Stimulated activated naive CD8-positive, alpha-beta T cell treated with anti-CD3 and anti-CD28 coated beads, Interleukin-15, Interleukin-2, amounts not matched to agents 100 ng/mL and 50 ng/mL, for 24 hours (primary cell): ENCODE measurements around the gene PEAK3.

Experiments used
- H3K27ac Mint-ChIP-seq: one replicate; pipeline ENCODE4 v1.8.0; 2021; ENCODE audit warnings: mild to moderate bottlenecking, mixed read lengths
- H3K27me3 Mint-ChIP-seq: one replicate; pipeline ENCODE4 v1.8.0; 2021; ENCODE audit warnings: mixed read lengths
- H3K36me3 Mint-ChIP-seq: one replicate; pipeline ENCODE4 v1.8.0; 2021; ENCODE audit warnings: low read depth, mixed read lengths
- H3K4me1 Mint-ChIP-seq: one replicate; pipeline ENCODE4 v1.8.0; 2021; ENCODE audit warnings: low read depth, mixed read lengths
- H3K4me3 Mint-ChIP-seq: one replicate; pipeline ENCODE4 v1.8.0; 2021; ENCODE audit warnings: mild to moderate bottlenecking, mixed read lengths
- H3K9me3 Mint-ChIP-seq: one replicate; pipeline ENCODE4 v1.8.0; 2021; ENCODE audit warnings: mixed read lengths

The PEAK3 gene

GRCh38 chr19:2271234-2272103 is 10.5 kb downstream of the PEAK3 start:
- H3K4me1 Mint-ChIP-seq: peaks cover 47% of the 10 kb centered on the region
- H3K36me3 Mint-ChIP-seq: peaks cover 33% of the 10 kb centered on the region
- H3K4me3 Mint-ChIP-seq: peak overlapping the region; percentile 93
- no peaks in the 10 kb centered on the region for H3K27me3 Mint-ChIP-seq
- H3K27ac Mint-ChIP-seq: peak overlapping the region; percentile 95
- H3K9me3 Mint-ChIP-seq: no peaks in the 10 kb centered on the region

- Mint-ChIP-seq H3K4me1 (peaks cover 53% of the 10 kb centered on the region), H3K27me3 (no peaks in the 10 kb centered on the region), H3K36me3 (peaks cover 33% of the 10 kb centered on the region), H3K4me3 (peak overlapping the region; percentile 93), H3K9me3 (no peaks in the 10 kb centered on the region), H3K27ac (peak overlapping the region; percentile 88)
Measured at GRCh38 chr19:2270423-2271233, 11.3 kb downstream of the PEAK3 start.

GRCh38 chr19:2270157-2270422 is 11.9 kb downstream of the PEAK3 start:
- Mint-ChIP-seq H3K9me3 (no peaks in the 10 kb centered on the region), H3K4me3 (peak overlapping the region; percentile 93), H3K4me1 (peaks cover 52% of the 10 kb centered on the region), H3K27me3 (no peaks in the 10 kb centered on the region), H3K36me3 (peaks cover 32% of the 10 kb centered on the region), H3K27ac (peak overlapping the region; percentile 88)

- H3K27me3 Mint-ChIP-seq: no peaks in the 10 kb centered on the region
- H3K9me3 Mint-ChIP-seq: no peaks in the 10 kb centered on the region
- peak overlapping the region; percentile 93 for H3K4me3 Mint-ChIP-seq
- H3K4me1 Mint-ChIP-seq: peaks cover 50% of the 10 kb centered on the region
- H3K36me3 Mint-ChIP-seq: peaks cover 29% of the 10 kb centered on the region
- H3K27ac Mint-ChIP-seq: peak overlapping the region; percentile 88
Measured at GRCh38 chr19:2269244-2270156, 12.5 kb downstream of the PEAK3 start.

- Mint-ChIP-seq H3K9me3 (no peaks in the 10 kb centered on the region), H3K36me3 (peaks cover 23% of the 10 kb centered on the region), H3K4me3 (peak overlapping the region; percentile 93), H3K27me3 (no peaks in the 10 kb centered on the region), H3K4me1 (peaks cover 43% of the 10 kb centered on the region), H3K27ac (peak overlapping the region; percentile 79)
Measured at GRCh38 chr19:2268861-2269243, 13.1 kb downstream of the PEAK3 start.

GRCh38 chr19:2268480-2268830 is 13.5 kb downstream of the PEAK3 start:
- no peaks in the 10 kb centered on the region for H3K27me3 Mint-ChIP-seq
- H3K4me3 Mint-ChIP-seq: peak overlapping the region; percentile 93
- H3K9me3 Mint-ChIP-seq: no peaks in the 10 kb centered on the region
- peaks cover 19% of the 10 kb centered on the region for H3K36me3 Mint-ChIP-seq
- peak overlapping the region; percentile 79 for H3K27ac Mint-ChIP-seq
- H3K4me1 Mint-ChIP-seq: peaks cover 40% of the 10 kb centered on the region

GRCh38 chr19:2266183-2266993 is 15.6 kb downstream of the PEAK3 start:
- Mint-ChIP-seq H3K9me3 (no peaks in the 10 kb centered on the region), H3K27ac (peak overlapping the region; percentile 41), H3K4me3 (no peak overlapping the region), H3K36me3 (peaks cover 2% of the 10 kb centered on the region), H3K27me3 (no peaks in the 10 kb centered on the region), H3K4me1 (peaks cover 27% of the 10 kb centered on the region)

- Mint-ChIP-seq H3K27me3 (no peaks in the 10 kb centered on the region), H3K27ac (no peak overlapping the region), H3K4me1 (peaks cover 38% of the 10 kb centered on the region), H3K9me3 (no peaks in the 10 kb centered on the region), H3K36me3 (no peaks in the 10 kb centered on the region), H3K4me3 (no peak overlapping the region)
Measured at GRCh38 chr19:2261438-2262172, 20.4 kb downstream of the PEAK3 start.

- no peaks in the 10 kb centered on the region for H3K27me3 Mint-ChIP-seq
- no peak overlapping the region for H3K4me3 Mint-ChIP-seq
- no peaks in the 10 kb centered on the region for H3K36me3 Mint-ChIP-seq
- H3K4me1 Mint-ChIP-seq: peaks cover 30% of the 10 kb centered on the region
- H3K9me3 Mint-ChIP-seq: no peaks in the 10 kb centered on the region
- no peak overlapping the region for H3K27ac Mint-ChIP-seq
Measured at GRCh38 chr19:2260341-2260805, 21.6 kb downstream of the PEAK3 start.

GRCh38 chr19:2259336-2259735 is 22.6 kb downstream of the PEAK3 start:
- Mint-ChIP-seq H3K27ac (no peak overlapping the region), H3K4me1 (peaks cover 30% of the 10 kb centered on the region)

GRCh38 chr19:2255982-2256685 is 25.8 kb downstream of the PEAK3 start, which contains the start of gene JSRP1:
JSRP1 (minus strand) TSS chr19:2256417; CDS start chr19:2255314, 1,103 bp downstream.
- no peak within 1 kb of the TSS for H3K27ac Mint-ChIP-seq
- no peaks in the 10 kb centered on the region for H3K27me3 Mint-ChIP-seq
- H3K4me1 Mint-ChIP-seq: peaks cover 36% of the 10 kb centered on the region
- no peaks in the 10 kb centered on the region for H3K36me3 Mint-ChIP-seq
- H3K9me3 Mint-ChIP-seq: no peaks in the 10 kb centered on the region
- no peak within 1 kb of the TSS for H3K4me3 Mint-ChIP-seq

More at GRCh38 chr19:2259336-2259735, 22.6 kb downstream of the PEAK3 start:
- Mint-ChIP-seq H3K36me3 (no peaks in the 10 kb centered on the region), H3K4me3 (no peak overlapping the region), H3K27me3 (no peaks in the 10 kb centered on the region), H3K9me3 (no peaks in the 10 kb centered on the region)

- H3K27ac Mint-ChIP-seq: no peak overlapping the region
- no peaks in the 10 kb centered on the region for H3K27me3 Mint-ChIP-seq
- H3K9me3 Mint-ChIP-seq: no peaks in the 10 kb centered on the region
- peaks cover 34% of the 10 kb centered on the region for H3K4me1 Mint-ChIP-seq
- no peak overlapping the region for H3K4me3 Mint-ChIP-seq
- no peaks in the 10 kb centered on the region for H3K36me3 Mint-ChIP-seq
Measured at GRCh38 chr19:2255112-2255845, 26.7 kb downstream of the PEAK3 start.
